Smooth muscle cell (in vitro differentiated cells): ENCODE data around the gene REELD1. TPM values are rescaled to one million over a fixed set of nuclear protein-coding genes. Genes with fewer than 3 reads are reported as not detected.

Source experiments
- DNase-seq: peaks from one replicate; lab custom pipeline; 2025; ENCODE audit not compliant: unreplicated experiment; lab: John Stamatoyannopoulos, UW
- H2AFZ ChIP-seq: fragments of 200-600 bp; sonication (generic); 2 replicates; pipeline ENCODE4 v1.6.0; 2016; ENCODE audit warnings: antibody characterized with exemption, low read depth, mild to moderate bottlenecking
- H3F3A ChIP-seq: fragments of 200-600 bp; sonication (generic); 2 replicates; pipeline ENCODE4 v1.6.0; 2017; ENCODE audit warnings: antibody characterized with exemption, low read depth
- H3K27ac ChIP-seq: fragments of 200-600 bp; sonication (generic); 2 replicates; pipeline ENCODE4 v1.5.1; 2016; ENCODE audit warnings: low read depth, mild to moderate bottlenecking
- H3K27me3 ChIP-seq: fragments of 200-600 bp; sonication (generic); 2 replicates; pipeline ENCODE4 v1.6.1; 2016; ENCODE audit warnings: low read depth, mild to moderate bottlenecking
- H3K36me3 ChIP-seq: fragments of 200-600 bp; sonication (generic); 2 replicates; pipeline ENCODE4 v1.5.1; 2016; ENCODE audit warnings: low read depth
- H3K4me1 ChIP-seq: fragments of 200-600 bp; sonication (generic); 2 replicates; pipeline ENCODE4 v1.5.1; 2016; ENCODE audit warnings: low read depth
- H3K4me2 ChIP-seq: fragments of 200-600 bp; sonication (generic); 2 replicates; pipeline ENCODE4 v1.6.0; 2016; ENCODE audit warnings: mild to moderate bottlenecking
- H3K4me3 ChIP-seq: fragments of 200-600 bp; sonication (generic); 2 replicates; pipeline ENCODE4 v1.5.1; 2016; ENCODE audit warnings: mild to moderate bottlenecking
- H3K79me2 ChIP-seq: fragments of 200-600 bp; sonication (generic); 2 replicates; pipeline ENCODE4 v1.6.0; 2016; ENCODE audit warnings: low read depth, mild to moderate bottlenecking
- H3K9ac ChIP-seq: fragments of 200-600 bp; sonication (generic); 2 replicates; pipeline ENCODE4 v1.6.0; 2016; ENCODE audit warnings: low read depth
- H3K9me3 ChIP-seq: fragments of 200-600 bp; sonication (generic); replicated peaks from 2 replicates; pipeline ENCODE4 v1.5.1; 2016; ENCODE audit warnings: low read depth
- H4K20me1 ChIP-seq: fragments of 200-600 bp; sonication (generic); 2 replicates; pipeline ENCODE4 v1.6.0; 2016; ENCODE audit warnings: low read depth
- WGBS: methylation state at CpG from one replicate; pipeline ENCODE4 v1.1.7; 2016; ENCODE audit warnings: low lambda C conversion rate; 5-methylcytosine and 5-hydroxymethylcytosine counted together
- polyA plus RNA-seq: library from polyadenylated mRNA; unstranded; fragments of >200 nt; fragmentation: Nextera tagmentation; extraction: Ambion mirVana; gene quantifications from 2 replicates; pipeline ENCODE4 v1.2.1, GENCODE V29; 2016
- total RNA-seq: library from RNA; depleted of rRNA; stranded (reverse); fragments of >200 nt; gene quantifications from 2 replicates; pipeline ENCODE4 v1.2.3, GENCODE V29; 2014
- TF ChIP-seq, protein P1 (sequence below): fragments of 200-600 bp; sonication (generic); IDR thresholded peaks from 2 replicates; pipeline ENCODE4 v1.5.1; 2017; ENCODE audit warnings: borderline replicate concordance, mild to moderate bottlenecking, antibody characterized with exemption; ENCODE audit not compliant: insufficient read depth, poor library complexity, severe bottlenecking

REELD1 gene
- total and polyA plus RNA-seq, 2 experiments from 2014 or later: not detected

DNA sequence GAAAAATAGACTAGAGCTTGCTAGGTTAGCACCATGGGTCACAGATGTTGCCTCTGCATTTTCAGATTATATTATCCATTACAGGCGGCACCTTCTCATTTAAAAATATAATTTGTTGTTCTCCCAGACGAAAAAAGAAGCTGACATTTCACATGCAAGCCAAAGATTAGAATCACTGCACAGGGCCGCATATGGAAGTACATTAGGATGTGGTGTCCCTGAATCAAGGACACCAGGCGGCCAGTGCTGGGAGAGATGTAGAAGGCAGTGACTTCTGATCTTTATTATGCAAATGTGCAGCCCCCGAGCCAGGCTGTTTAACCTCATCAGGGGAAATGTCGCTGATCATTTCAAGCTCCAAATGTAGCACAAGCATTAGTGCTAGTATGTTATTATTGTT, 22.8 kb downstream of the REELD1 start:
- Histone ChIP-seq H3K4me1 (no peaks in the 10 kb centered on the region), H3K9me3 (no peaks in the 10 kb centered on the region), H3F3A (no peaks in the 10 kb centered on the region), H3K27ac (no peak overlapping the region), H3K79me2 (no peaks in the 10 kb centered on the region), H2AFZ (no peak overlapping the region), H3K4me2 (no peak overlapping the region), H3K9ac (no peak overlapping the region), H3K36me3 (no peaks in the 10 kb centered on the region), H3K4me3 (no peak overlapping the region), H3K27me3 (no peaks in the 10 kb centered on the region), H4K20me1 (no peaks in the 10 kb centered on the region)
- TF ChIP-seq, protein P1, sequence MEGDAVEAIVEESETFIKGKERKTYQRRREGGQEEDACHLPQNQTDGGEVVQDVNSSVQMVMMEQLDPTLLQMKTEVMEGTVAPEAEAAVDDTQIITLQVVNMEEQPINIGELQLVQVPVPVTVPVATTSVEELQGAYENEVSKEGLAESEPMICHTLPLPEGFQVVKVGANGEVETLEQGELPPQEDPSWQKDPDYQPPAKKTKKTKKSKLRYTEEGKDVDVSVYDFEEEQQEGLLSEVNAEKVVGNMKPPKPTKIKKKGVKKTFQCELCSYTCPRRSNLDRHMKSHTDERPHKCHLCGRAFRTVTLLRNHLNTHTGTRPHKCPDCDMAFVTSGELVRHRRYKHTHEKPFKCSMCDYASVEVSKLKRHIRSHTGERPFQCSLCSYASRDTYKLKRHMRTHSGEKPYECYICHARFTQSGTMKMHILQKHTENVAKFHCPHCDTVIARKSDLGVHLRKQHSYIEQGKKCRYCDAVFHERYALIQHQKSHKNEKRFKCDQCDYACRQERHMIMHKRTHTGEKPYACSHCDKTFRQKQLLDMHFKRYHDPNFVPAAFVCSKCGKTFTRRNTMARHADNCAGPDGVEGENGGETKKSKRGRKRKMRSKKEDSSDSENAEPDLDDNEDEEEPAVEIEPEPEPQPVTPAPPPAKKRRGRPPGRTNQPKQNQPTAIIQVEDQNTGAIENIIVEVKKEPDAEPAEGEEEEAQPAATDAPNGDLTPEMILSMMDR: no peak
- WGBS: 89% methylated on average over 6 of the region's 6 CpGs
- DNase-seq: no peak

GRCh38 chr4:146238107-146238506, 23.8 kb downstream of the REELD1 start:
- no peak overlapping the region for H3K9ac ChIP-seq

GRCh38 chr4:146243141-146243882, 29.0 kb downstream of the REELD1 start:
- H3K27me3 ChIP-seq: no peaks in the 10 kb centered on the region
- TF ChIP-seq, protein P1: peak; percentile 52
- no peak overlapping the region for H3K4me2 ChIP-seq
- no peak for DNase-seq
- H3K27ac ChIP-seq: no peak overlapping the region
- no peaks in the 10 kb centered on the region for H3K79me2 ChIP-seq
- H3K4me1 ChIP-seq: no peaks in the 10 kb centered on the region
- no peaks in the 10 kb centered on the region for H4K20me1 ChIP-seq
- no peaks in the 10 kb centered on the region for H3K36me3 ChIP-seq
- H3K4me3 ChIP-seq: no peak overlapping the region
- WGBS: 66% methylated on average over 23 of the region's 24 CpGs
- H3F3A ChIP-seq: no peaks in the 10 kb centered on the region
- H3K9ac ChIP-seq: no peak overlapping the region
- H3K9me3 ChIP-seq: no peaks in the 10 kb centered on the region
- H2AFZ ChIP-seq: no peak overlapping the region

More at GRCh38 chr4:146238107-146238506, 23.8 kb downstream of the REELD1 start:
- H4K20me1 ChIP-seq: no peaks in the 10 kb centered on the region
- no peaks in the 10 kb centered on the region for H3K4me1 ChIP-seq
- H3K27ac ChIP-seq: no peak overlapping the region
- WGBS: 94% methylated on average over 3 of the region's 3 CpGs
- H3K79me2 ChIP-seq: no peaks in the 10 kb centered on the region
- no peak overlapping the region for H3K4me3 ChIP-seq
- H3K4me2 ChIP-seq: no peak overlapping the region
- no peaks in the 10 kb centered on the region for H3K9me3 ChIP-seq
- TF ChIP-seq, protein P1: no peak
- no peaks in the 10 kb centered on the region for H3K36me3 ChIP-seq
- H2AFZ ChIP-seq: no peak overlapping the region
- no peak for DNase-seq
- H3K27me3 ChIP-seq: no peaks in the 10 kb centered on the region
- H3F3A ChIP-seq: no peaks in the 10 kb centered on the region

DNA sequence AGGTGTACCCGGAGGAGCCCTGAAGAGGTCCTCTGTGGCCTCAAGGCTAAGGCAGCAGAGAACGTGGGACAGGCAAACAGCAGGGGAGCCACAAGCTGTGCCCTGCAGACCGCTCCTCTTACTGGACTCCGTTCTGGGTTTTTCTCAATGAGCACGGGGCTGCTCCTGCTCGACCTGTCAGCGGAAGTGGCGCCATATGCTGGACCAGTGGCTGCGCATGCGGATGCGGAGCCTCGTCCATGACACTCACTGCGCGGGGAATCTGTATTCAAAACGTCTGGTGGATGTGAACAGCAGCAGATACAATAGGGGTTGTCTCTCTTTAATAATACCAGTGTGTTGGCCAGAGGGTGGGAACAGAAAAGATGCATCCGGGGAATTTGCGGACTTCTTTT, 29.5 kb downstream of the REELD1 start:
- no peaks in the 10 kb centered on the region for H3K4me1 ChIP-seq
- no peak overlapping the region for H3K4me3 ChIP-seq
- no peaks in the 10 kb centered on the region for H3K27me3 ChIP-seq
- H3F3A ChIP-seq: no peaks in the 10 kb centered on the region
- no peaks in the 10 kb centered on the region for H3K36me3 ChIP-seq
- H3K27ac ChIP-seq: no peak overlapping the region
- H3K9ac ChIP-seq: no peak overlapping the region
- H4K20me1 ChIP-seq: no peaks in the 10 kb centered on the region
- no peaks in the 10 kb centered on the region for H3K79me2 ChIP-seq
- no peak for DNase-seq
- no peaks in the 10 kb centered on the region for H3K9me3 ChIP-seq
- no peak overlapping the region for H2AFZ ChIP-seq
- TF ChIP-seq, protein P1: no peak
- WGBS: 95% methylated on average over 17 of the region's 17 CpGs
- no peak overlapping the region for H3K4me2 ChIP-seq
